Trophoblast cell (in vitro differentiated cells and primary cell): ENCODE results near the gene MUSK.

ENCODE experiments used
- DNase-seq, 2 donors: peaks; one replicate each; pipeline ENCODE4 v3.0.0-alpha.2; 2016
- H2AFZ ChIP-seq: 2 replicates; pipeline ENCODE4 v1.6.1; 2013; ENCODE audit warnings: low read length, moderate library complexity, mild to moderate bottlenecking; ENCODE audit not compliant: insufficient read depth, poor library complexity
- H2AK5ac ChIP-seq: 2 replicates; pipeline ENCODE4 v1.6.1; 2013; ENCODE audit warnings: mild to moderate bottlenecking, low read length
- H2BK120ac ChIP-seq: 2 replicates; pipeline ENCODE4 v1.6.1; 2013; ENCODE audit warnings: low read length, mild to moderate bottlenecking, moderate library complexity; ENCODE audit not compliant: insufficient read depth, poor library complexity
- H2BK12ac ChIP-seq: 2 replicates; pipeline ENCODE4 v1.6.1; 2013; ENCODE audit warnings: mild to moderate bottlenecking, low read length, moderate library complexity
- H2BK5ac ChIP-seq: 2 replicates; pipeline ENCODE4 v1.6.1; 2013; ENCODE audit warnings: low read length, low read depth, moderate library complexity, mild to moderate bottlenecking; ENCODE audit not compliant: poor library complexity
- H3K14ac ChIP-seq: 2 replicates; pipeline ENCODE4 v1.6.1; 2013; ENCODE audit warnings: mild to moderate bottlenecking, low read length
- H3K18ac ChIP-seq: 2 replicates; pipeline ENCODE4 v1.6.1; 2013; ENCODE audit warnings: mild to moderate bottlenecking, low read length
- H3K23ac ChIP-seq: 2 replicates; pipeline ENCODE4 v1.6.1; 2013; ENCODE audit warnings: low read length
- H3K27ac ChIP-seq: 2 replicates; pipeline ENCODE4 v1.5.1; 2013; ENCODE audit warnings: low read depth, mild to moderate bottlenecking, inconsistent platforms, low read length, moderate library complexity
- H3K27me3 ChIP-seq: 2 replicates; pipeline ENCODE4 v1.6.1; 2013; ENCODE audit warnings: inconsistent platforms, mild to moderate bottlenecking, low read length, moderate library complexity; ENCODE audit not compliant: insufficient read depth
- H3K36me3 ChIP-seq, 2 experiments: 1 replicate in 1 of 2; 2 replicates in 1 of 2; pipeline ENCODE4 v1.6.1; 2013; ENCODE audit warnings: low read length in 2 of 2, mild to moderate bottlenecking in 2 of 2, moderate library complexity in 1 of 2; ENCODE audit not compliant: insufficient read depth in 2 of 2, control insufficient read depth in 1 of 2
- H3K4ac ChIP-seq: 2 replicates; pipeline ENCODE4 v1.6.1; 2013; ENCODE audit warnings: low read depth, mild to moderate bottlenecking, low read length, moderate library complexity
- H3K4me1 ChIP-seq, 2 experiments: 1 replicate in 1 of 2; 2 replicates in 1 of 2; pipeline ENCODE4 v1.6.1; 2013; ENCODE audit warnings: low read length in 2 of 2, mild to moderate bottlenecking in 2 of 2, moderate library complexity in 1 of 2; ENCODE audit not compliant: insufficient read depth in 2 of 2, control insufficient read depth in 1 of 2
- H3K4me2 ChIP-seq: 2 replicates; pipeline ENCODE4 v1.6.1; 2013; ENCODE audit warnings: inconsistent platforms, mild to moderate bottlenecking, low read length, moderate library complexity
- H3K4me3 ChIP-seq: 2 replicates; pipeline ENCODE4 v1.5.1; 2013; ENCODE audit warnings: mild to moderate bottlenecking, low read depth, low read length, inconsistent platforms
- H3K79me1 ChIP-seq: one replicate; pipeline ENCODE4 v1.6.1; 2013; ENCODE audit warnings: low read length
- H3K79me2 ChIP-seq: 2 replicates; pipeline ENCODE4 v1.6.1; 2013; ENCODE audit warnings: low read length, mild to moderate bottlenecking; ENCODE audit not compliant: control insufficient read depth, insufficient read depth, poor library complexity
- H3K9ac ChIP-seq: 2 replicates; pipeline ENCODE4 v1.6.1; 2013; ENCODE audit warnings: mild to moderate bottlenecking, low read length
- H3K9me3 ChIP-seq: 2 replicates; pipeline ENCODE4 v1.6.1; 2013; ENCODE audit warnings: low read depth, mild to moderate bottlenecking, control low read depth, inconsistent platforms, low read length; ENCODE audit not compliant: insufficient read depth
- H4K12ac ChIP-seq: 2 replicates; pipeline ENCODE4 v1.6.1; 2013; ENCODE audit warnings: low read depth, mild to moderate bottlenecking, low read length, moderate library complexity
- H4K8ac ChIP-seq: 2 replicates; pipeline ENCODE4 v1.6.1; 2013; ENCODE audit warnings: low read depth, mild to moderate bottlenecking, low read length, moderate library complexity
- H4K91ac ChIP-seq: one replicate; pipeline ENCODE4 v1.6.1; 2013; ENCODE audit warnings: low read depth, mild to moderate bottlenecking, low read length, moderate library complexity
- WGBS: extraction: QIAGEN DNeasy Blood & Tissue Kit; methylation state at CpG from one replicate; pipeline ENCODE4 v1.1.7; 2013; ENCODE audit warnings: missing lambda C conversion rate; ENCODE audit not compliant: insufficient read length, insufficient coverage; ENCODE audit errors: extremely low coverage; 5-methylcytosine and 5-hydroxymethylcytosine counted together

The MUSK gene

GRCh38 chr9:110801426-110801825 lies 132.8 kb downstream of the MUSK start:
- DNase-seq, result no peak

GRCh38 chr9:110802416-110803035 lies 133.9 kb downstream of the MUSK start:
- Histone ChIP-seq H2AK5ac (no peak overlapping the region), H2BK12ac (no peak overlapping the region), H3K27ac (no peak overlapping the region), H3K18ac (no peak overlapping the region), H3K36me3 (no peaks in the 10 kb centered on the region), H3K23ac (no peak overlapping the region), H3K9ac (no peak overlapping the region), H2BK120ac (no peak overlapping the region), H3K14ac (no peak overlapping the region), H3K9me3 (peaks cover 2% of the 10 kb centered on the region), H3K79me1 (no peaks in the 10 kb centered on the region), H3K27me3 (no peaks in the 10 kb centered on the region), H4K8ac (no peak overlapping the region), H3K4ac (no peak overlapping the region), H3K4me2 (no peak overlapping the region), H3K4me3 (no peak overlapping the region), H3K79me2 (no peaks in the 10 kb centered on the region), H2BK5ac (no peak overlapping the region), H4K12ac (no peak overlapping the region), H2AFZ (no peak overlapping the region), H3K4me1 (no peaks in the 10 kb centered on the region), H4K91ac (no peak overlapping the region)
- no CpG with 5 or more reads among the region's 6 CpGs for WGBS
- DNase-seq, result peak; percentile 6 to 24

More at GRCh38 chr9:110801426-110801825, 132.8 kb downstream of the MUSK start:
- no peak overlapping the region for H3K4ac ChIP-seq
- H2BK120ac ChIP-seq, result no peak overlapping the region
- H3K4me2 ChIP-seq, result no peak overlapping the region
- no peak overlapping the region for H3K4me3 ChIP-seq
- no CpG with 5 or more reads among the region's 1 CpG for WGBS
- no peaks in the 10 kb centered on the region for H3K79me1 ChIP-seq
- no peaks in the 10 kb centered on the region for H3K36me3 ChIP-seq
- no peak overlapping the region for H4K8ac ChIP-seq
- no peak overlapping the region for H4K91ac ChIP-seq
- H3K79me2 ChIP-seq, result no peaks in the 10 kb centered on the region
- H4K12ac ChIP-seq, result no peak overlapping the region
- no peak overlapping the region for H3K23ac ChIP-seq
- H2BK12ac ChIP-seq, result no peak overlapping the region
- H2AK5ac ChIP-seq, result no peak overlapping the region
- no peak overlapping the region for H2AFZ ChIP-seq
- no peak overlapping the region for H3K27ac ChIP-seq
- H2BK5ac ChIP-seq, result no peak overlapping the region
- H3K18ac ChIP-seq, result no peak overlapping the region
- no peak overlapping the region for H3K14ac ChIP-seq
- no peaks in the 10 kb centered on the region for H3K4me1 ChIP-seq
- H3K27me3 ChIP-seq, result no peaks in the 10 kb centered on the region
- H3K9ac ChIP-seq, result no peak overlapping the region
- peaks cover 2% of the 10 kb centered on the region for H3K9me3 ChIP-seq

GRCh38 chr9:110807956-110808598 lies 139.5 kb downstream of the MUSK start:
- Histone ChIP-seq H3K36me3 (no peaks in the 10 kb centered on the region), H3K9me3 (no peaks in the 10 kb centered on the region), H2AFZ (no peak overlapping the region), H2BK120ac (no peak overlapping the region), H3K79me1 (no peaks in the 10 kb centered on the region), H3K4me1 (no peaks in the 10 kb centered on the region), H3K79me2 (no peaks in the 10 kb centered on the region), H4K12ac (no peak overlapping the region), H3K23ac (no peak overlapping the region), H4K8ac (no peak overlapping the region), H3K4ac (no peak overlapping the region), H2AK5ac (no peak overlapping the region), H2BK5ac (no peak overlapping the region), H3K9ac (no peak overlapping the region), H3K27me3 (no peaks in the 10 kb centered on the region), H3K4me2 (no peak overlapping the region), H3K14ac (no peak overlapping the region), H3K27ac (no peak overlapping the region), H4K91ac (no peak overlapping the region), H3K18ac (no peak overlapping the region), H3K4me3 (no peak overlapping the region), H2BK12ac (no peak overlapping the region)
- DNase-seq, result no peak
- WGBS, result no CpG with 5 or more reads among the region's 6 CpGs

GRCh38 chr9:110808599-110808980 lies 140.0 kb downstream of the MUSK start:
- Histone ChIP-seq H3K4ac (no peak overlapping the region), H3K27me3 (no peaks in the 10 kb centered on the region), H3K4me2 (no peak overlapping the region), H3K79me1 (no peaks in the 10 kb centered on the region), H3K36me3 (no peaks in the 10 kb centered on the region), H4K12ac (no peak overlapping the region), H3K9ac (no peak overlapping the region), H3K23ac (no peak overlapping the region), H3K14ac (no peak overlapping the region), H3K18ac (no peak overlapping the region), H3K27ac (no peak overlapping the region), H2BK12ac (no peak overlapping the region), H3K79me2 (no peaks in the 10 kb centered on the region), H3K4me3 (no peak overlapping the region), H3K9me3 (no peaks in the 10 kb centered on the region), H2AFZ (no peak overlapping the region), H3K4me1 (no peaks in the 10 kb centered on the region), H4K91ac (no peak overlapping the region), H2BK5ac (no peak overlapping the region), H2BK120ac (no peak overlapping the region), H2AK5ac (no peak overlapping the region), H4K8ac (no peak overlapping the region)
- WGBS, result no CpG with 5 or more reads among the region's 4 CpGs
- no peak for DNase-seq
